Testis (tissue), 2 donors: ENCODE results near the gene GALNT14.

ENCODE experiments used
- POLR2A ChIP-seq: fragments of 450-650 bp; IDR thresholded peaks from one replicate; pipeline ENCODE4 v1.6.1; 2017; ENCODE audit warnings: antibody characterized with exemption, mild to moderate bottlenecking, moderate library complexity
- TF ChIP-seq, protein P1 (sequence below), 3 experiments: fragments of 450-650 bp in 2 of 3; fragments of 200-600 bp in 1 of 3; sonication (generic) in 1 of 3; IDR thresholded peaks; one replicate each; pipeline ENCODE4 v1.5.1; 2016 to 2019; ENCODE audit warnings: antibody characterized with exemption in 3 of 3, mild to moderate bottlenecking in 2 of 3, moderate library complexity in 1 of 3

DNA sequence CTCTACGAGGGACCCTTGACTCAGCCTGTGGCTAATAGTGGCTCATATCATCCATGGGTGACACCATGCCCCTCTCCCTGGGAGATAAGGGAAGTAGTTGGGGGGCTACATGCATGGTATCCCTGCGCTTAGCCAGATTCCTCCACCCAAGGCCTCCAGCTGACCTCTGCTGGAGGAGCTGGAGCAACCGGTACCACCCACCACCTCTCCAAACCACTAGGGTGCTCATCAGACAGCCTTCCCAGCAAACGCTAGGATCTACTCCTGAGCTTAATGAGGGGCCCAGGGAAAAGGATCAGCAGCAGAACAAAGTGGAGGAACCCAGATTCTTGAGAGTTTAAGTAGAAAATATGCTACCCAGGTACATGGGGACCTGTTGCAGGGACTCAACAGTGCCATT lies 255.1 kb downstream of the GALNT14 start:
- TF ChIP-seq, protein P1, sequence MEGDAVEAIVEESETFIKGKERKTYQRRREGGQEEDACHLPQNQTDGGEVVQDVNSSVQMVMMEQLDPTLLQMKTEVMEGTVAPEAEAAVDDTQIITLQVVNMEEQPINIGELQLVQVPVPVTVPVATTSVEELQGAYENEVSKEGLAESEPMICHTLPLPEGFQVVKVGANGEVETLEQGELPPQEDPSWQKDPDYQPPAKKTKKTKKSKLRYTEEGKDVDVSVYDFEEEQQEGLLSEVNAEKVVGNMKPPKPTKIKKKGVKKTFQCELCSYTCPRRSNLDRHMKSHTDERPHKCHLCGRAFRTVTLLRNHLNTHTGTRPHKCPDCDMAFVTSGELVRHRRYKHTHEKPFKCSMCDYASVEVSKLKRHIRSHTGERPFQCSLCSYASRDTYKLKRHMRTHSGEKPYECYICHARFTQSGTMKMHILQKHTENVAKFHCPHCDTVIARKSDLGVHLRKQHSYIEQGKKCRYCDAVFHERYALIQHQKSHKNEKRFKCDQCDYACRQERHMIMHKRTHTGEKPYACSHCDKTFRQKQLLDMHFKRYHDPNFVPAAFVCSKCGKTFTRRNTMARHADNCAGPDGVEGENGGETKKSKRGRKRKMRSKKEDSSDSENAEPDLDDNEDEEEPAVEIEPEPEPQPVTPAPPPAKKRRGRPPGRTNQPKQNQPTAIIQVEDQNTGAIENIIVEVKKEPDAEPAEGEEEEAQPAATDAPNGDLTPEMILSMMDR (IDR thresholded peaks at IDR 0.05), result no peak
- no peak for TF ChIP-seq POLR2A
